ENCODE data around the gene NKAPD1.
"Not testable (repeated sequence)": the region's sequence is repeated elsewhere in the genome, so short reads cannot be mapped to it uniquely, and the experiment has no call there.

DNA sequence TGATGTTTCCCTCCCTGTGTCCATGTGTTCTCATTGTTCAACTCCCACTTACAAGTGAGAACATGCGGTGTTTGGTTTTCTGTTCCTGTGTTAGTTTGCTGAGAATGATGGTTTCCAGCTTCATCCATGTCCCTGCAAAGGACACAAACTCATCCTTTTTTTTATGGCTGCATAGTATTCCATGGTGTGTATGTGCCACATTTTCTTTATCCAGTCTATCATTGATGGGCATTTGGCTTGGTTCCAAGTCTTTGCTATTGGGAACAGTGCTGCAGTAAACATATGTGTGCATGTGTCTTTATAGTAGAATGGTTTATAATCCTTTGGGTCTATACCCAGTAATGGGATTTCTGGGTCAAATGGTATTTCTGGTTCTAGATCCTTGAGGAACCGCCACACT, 27.5 kb upstream of the NKAPD1 start:
- TF ChIP-seq, protein P1, sequence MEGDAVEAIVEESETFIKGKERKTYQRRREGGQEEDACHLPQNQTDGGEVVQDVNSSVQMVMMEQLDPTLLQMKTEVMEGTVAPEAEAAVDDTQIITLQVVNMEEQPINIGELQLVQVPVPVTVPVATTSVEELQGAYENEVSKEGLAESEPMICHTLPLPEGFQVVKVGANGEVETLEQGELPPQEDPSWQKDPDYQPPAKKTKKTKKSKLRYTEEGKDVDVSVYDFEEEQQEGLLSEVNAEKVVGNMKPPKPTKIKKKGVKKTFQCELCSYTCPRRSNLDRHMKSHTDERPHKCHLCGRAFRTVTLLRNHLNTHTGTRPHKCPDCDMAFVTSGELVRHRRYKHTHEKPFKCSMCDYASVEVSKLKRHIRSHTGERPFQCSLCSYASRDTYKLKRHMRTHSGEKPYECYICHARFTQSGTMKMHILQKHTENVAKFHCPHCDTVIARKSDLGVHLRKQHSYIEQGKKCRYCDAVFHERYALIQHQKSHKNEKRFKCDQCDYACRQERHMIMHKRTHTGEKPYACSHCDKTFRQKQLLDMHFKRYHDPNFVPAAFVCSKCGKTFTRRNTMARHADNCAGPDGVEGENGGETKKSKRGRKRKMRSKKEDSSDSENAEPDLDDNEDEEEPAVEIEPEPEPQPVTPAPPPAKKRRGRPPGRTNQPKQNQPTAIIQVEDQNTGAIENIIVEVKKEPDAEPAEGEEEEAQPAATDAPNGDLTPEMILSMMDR (IDR thresholded peaks at IDR 0.05), result not testable (repeated sequence)
- not testable (repeated sequence) for TF ChIP-seq TCF7L2, POLR2AphosphoS5 (IDR thresholded peaks at IDR 0.05; ENCODE audit: low read depth, low read length)

Measured in Panc1 (cell line).